Measurements from ENCODE around the gene EEF2K.

GRCh38 chr16:22265351-22265750 lies 59.3 kb downstream of the EEF2K start:
- TF ChIP-seq CTCF (IDR thresholded peaks at IDR 0.05; ENCODE audit: low read depth, low read length): no peak
- TF ChIP-seq MAX (IDR thresholded peaks at IDR 0.05; ENCODE audit: low read depth, low read length): no peak

Measured in NB4 (cell line).